HepG2 (cell line): ENCODE measurements around the gene BTBD19. TPM values are rescaled to one million over a fixed set of nuclear protein-coding genes. Genes with fewer than 3 reads are reported as not detected.

Experiments used
- ARHGAP35 ChIP-seq: sonication (generic); formaldehyde crosslinking; IDR thresholded peaks from 2 replicates; pipeline ENCODE4 v1.9.0; 2022; ENCODE audit warnings: mild to moderate bottlenecking, inconsistent platforms, moderate library complexity, missing genetic modification reagents, borderline replicate concordance
- GMEB1 ChIP-seq: sonication (generic); formaldehyde crosslinking; IDR thresholded peaks from 2 replicates; pipeline ENCODE4 v1.5.1; 2020; ENCODE audit warnings: missing genetic modification reagents, mild to moderate bottlenecking, borderline replicate concordance
- GRHL1 ChIP-seq: sonication (generic); formaldehyde crosslinking; conservative IDR thresholded peaks from 2 replicates; pipeline ENCODE4 v1.8.0; 2022; ENCODE audit warnings: missing genetic modification reagents
- HNF1A ChIP-seq, 2 experiments: sonication (generic) in 1 of 2; formaldehyde crosslinking in 1 of 2; IDR thresholded peaks; 2 replicates each; pipeline versions ENCODE4 v1.4.0 to v1.6.1; 2016 to 2020; ENCODE audit warnings: borderline replicate concordance in 1 of 2, low read depth in 1 of 2, mild to moderate bottlenecking in 1 of 2, missing genetic modification reagents in 1 of 2
- HOXA5 ChIP-seq: sonication (generic); formaldehyde crosslinking; IDR thresholded peaks from 2 replicates; pipeline ENCODE4 v1.4.0; 2020; ENCODE audit warnings: missing genetic modification reagents
- HOXA9 ChIP-seq: sonication (generic); formaldehyde crosslinking; IDR thresholded peaks from 2 replicates; pipeline ENCODE4 v1.8.1; 2022; ENCODE audit warnings: missing genetic modification reagents, mild to moderate bottlenecking, moderate library complexity, borderline replicate concordance
- IKZF1 ChIP-seq: fragments of 450-650 bp; IDR thresholded peaks from 2 replicates; pipeline ENCODE4 v1.7.1; 2016
- KDM2A ChIP-seq: sonication (generic); formaldehyde crosslinking; IDR thresholded peaks from 2 replicates; pipeline ENCODE4 v1.4.0; 2020; ENCODE audit warnings: low read depth, missing genetic modification reagents, borderline replicate concordance
- NR2C2 ChIP-seq: sonication (generic); formaldehyde crosslinking; IDR thresholded peaks from 2 replicates; pipeline ENCODE4 v1.4.0; 2020; ENCODE audit warnings: missing genetic modification reagents, mild to moderate bottlenecking, moderate library complexity, borderline replicate concordance
- REXO4 ChIP-seq: sonication (generic); formaldehyde crosslinking; IDR thresholded peaks from 2 replicates; pipeline ENCODE4 v1.8.0; 2022; ENCODE audit warnings: missing genetic modification reagents, mild to moderate bottlenecking, borderline replicate concordance
- ZC3H13 ChIP-seq: sonication (generic); formaldehyde crosslinking; IDR thresholded peaks from 2 replicates; pipeline ENCODE4 v1.8.1; 2023; ENCODE audit warnings: mild to moderate bottlenecking, missing genetic modification reagents, moderate library complexity
- ZFYVE20 ChIP-seq: sonication (generic); formaldehyde crosslinking; IDR thresholded peaks from 2 replicates; pipeline ENCODE4 v1.8.0; 2023; ENCODE audit warnings: low read depth, mild to moderate bottlenecking, moderate library complexity, missing genetic modification reagents, borderline replicate concordance
- ZNF446 ChIP-seq: sonication (generic); formaldehyde crosslinking; IDR thresholded peaks from 2 replicates; pipeline ENCODE4 v1.5.0; 2020; ENCODE audit warnings: mild to moderate bottlenecking, missing genetic modification reagents
- ZNF563 ChIP-seq: sonication (generic); formaldehyde crosslinking; IDR thresholded peaks from 2 replicates; pipeline ENCODE4 v1.8.0; 2022; ENCODE audit warnings: mild to moderate bottlenecking, moderate library complexity, missing genetic modification reagents
- ZNF574 ChIP-seq: sonication (generic); formaldehyde crosslinking; IDR thresholded peaks from 2 replicates; pipeline ENCODE4 v1.4.0; 2020; ENCODE audit warnings: missing genetic modification reagents
- ZNF605 ChIP-seq: sonication (generic); formaldehyde crosslinking; IDR thresholded peaks from 2 replicates; pipeline ENCODE4 v1.8.0; 2022; ENCODE audit warnings: mild to moderate bottlenecking, missing genetic modification reagents
- ZSCAN22 ChIP-seq: sonication (generic); formaldehyde crosslinking; IDR thresholded peaks from 2 replicates; pipeline ENCODE4 v1.4.0; 2020; ENCODE audit warnings: mild to moderate bottlenecking, missing genetic modification reagents
- ZSCAN25 ChIP-seq: sonication (generic); formaldehyde crosslinking; IDR thresholded peaks from 2 replicates; pipeline ENCODE4 v1.8.0; 2022; ENCODE audit warnings: mild to moderate bottlenecking, missing genetic modification reagents
- polyA plus RNA-seq, 8 experiments: library from polyadenylated mRNA; depleted of rRNA in 3 of 8; stranded (reverse) in 7 of 8; unstranded in 1 of 8; fragments of >200 nt; fragmentation: Illumina TruSeq in 4 of 8; extraction: Trizol in 4 of 8; gene quantifications; 2 replicates each; pipeline versions ENCODE4 v1.2.1 to v1.2.3, GENCODE V29; 2011 to 2016; ENCODE audit warnings: low read depth in 4 of 8, missing spikeins in 1 of 8, mixed read lengths in 1 of 8; ENCODE audit not compliant: insufficient read depth in 1 of 8
- total RNA-seq, 5 experiments: library from RNA; depleted of rRNA; stranded (reverse); fragments of >200 nt; fragmentation: Illumina TruSeq; extraction: Trizol; gene quantifications; 2 replicates each; pipeline ENCODE4 v1.2.3, GENCODE V29; 2016; ENCODE audit warnings: low read depth in 1 of 5

BTBD19 gene
- total and polyA plus RNA-seq, 2 of the 13 experiments (the other 11 are each of a cell fraction or from before 2014, with no cell fraction given) = 2.7 to 6.7 TPM

GRCh38 chr1:44786138-44786840 is 22.0 kb upstream of the BTBD19 start (continued):
- TF ChIP-seq ZNF563 (CRISPR knock-in tag) = no peak
- TF ChIP-seq HOXA5 (CRISPR knock-in tag) = no peak
- no peak; the same call in 1 of the 2 replicates for TF ChIP-seq ZSCAN25 (CRISPR knock-in tag)
- 0 out of 2 replicates have a peak, but pooled peaks have one; percentile 24 for TF ChIP-seq ZNF605 (CRISPR knock-in tag)
- TF ChIP-seq REXO4 (CRISPR knock-in tag) = no peak
- no peak for TF ChIP-seq HOXA9
- TF ChIP-seq ZFYVE20 = no peak
- no peak for TF ChIP-seq NR2C2 (CRISPR knock-in tag)
- 0 out of 2 replicates have a peak, but pooled peaks have one; percentile 49 for TF ChIP-seq ZC3H13
- no peak for TF ChIP-seq ARHGAP35 (CRISPR knock-in tag)
- no peak for TF ChIP-seq GRHL1
- no peak for TF ChIP-seq HNF1A (IDR thresholded peaks at IDR 0.05; ENCODE audit: low read depth)
- no peak; the same call in 1 of the 2 replicates for TF ChIP-seq HNF1A (CRISPR knock-in tag; IDR thresholded peaks at IDR 0.05; ENCODE audit: borderline replicate concordance)
- no peak for TF ChIP-seq ZNF574 (CRISPR knock-in tag)
- no peak for TF ChIP-seq ZSCAN22
- TF ChIP-seq IKZF1 = no peak
- peak; percentile 84; the same call in 1 of the 2 replicates for TF ChIP-seq KDM2A (CRISPR knock-in tag)
- TF ChIP-seq ZNF446 (CRISPR knock-in tag) = no peak
- TF ChIP-seq GMEB1 (CRISPR knock-in tag) = peak; percentile 44; the same call in 1 of the 2 replicates
